H9 (cell line): Measurements from ENCODE around the gene ORC2. TPM values are rescaled to one million over a fixed set of nuclear protein-coding genes. Genes with fewer than 3 reads are reported as not detected.

Experiments
- DNase-seq: peaks from one replicate; pipeline ENCODE4 v3.0.0-alpha.2; 2017
- H2AFZ ChIP-seq: one replicate; pipeline ENCODE4 v1.6.1; 2013; ENCODE audit warnings: mild to moderate bottlenecking, low read length, control low read depth, moderate library complexity
- H2AK5ac ChIP-seq: 2 replicates; pipeline ENCODE4 v1.6.1; 2013; ENCODE audit warnings: low read length, control low read depth, mixed read lengths; ENCODE audit not compliant: insufficient read length
- H2BK120ac ChIP-seq: one replicate; pipeline ENCODE4 v1.6.1; 2013; ENCODE audit warnings: low read depth, mild to moderate bottlenecking, low read length, control low read depth, inconsistent platforms; ENCODE audit not compliant: poor library complexity, severe bottlenecking
- H2BK12ac ChIP-seq: 2 replicates; pipeline ENCODE4 v1.6.1; 2013; ENCODE audit warnings: low read length, control low read depth, mixed read lengths, low read depth; ENCODE audit not compliant: insufficient read length
- H2BK15ac ChIP-seq: 2 replicates; pipeline ENCODE4 v1.6.1; 2013; ENCODE audit warnings: low read depth, low read length, control low read depth
- H2BK20ac ChIP-seq: one replicate; pipeline ENCODE4 v1.6.1; 2013; ENCODE audit warnings: low read depth, mild to moderate bottlenecking, low read length, control low read depth, inconsistent platforms; ENCODE audit not compliant: poor library complexity, severe bottlenecking
- H2BK5ac ChIP-seq: 2 replicates; pipeline ENCODE4 v1.6.1; 2013; ENCODE audit warnings: low read length, control low read depth, mixed read lengths; ENCODE audit not compliant: insufficient read length
- H3K14ac ChIP-seq: 2 replicates; pipeline ENCODE4 v1.6.1; 2013; ENCODE audit warnings: low read length, control low read depth; ENCODE audit not compliant: insufficient read depth
- H3K18ac ChIP-seq: 2 replicates; pipeline ENCODE4 v1.6.1; 2013; ENCODE audit warnings: low read depth, mild to moderate bottlenecking, mixed read lengths, low read length, control low read depth; ENCODE audit not compliant: insufficient read length
- H3K23ac ChIP-seq: 2 replicates; pipeline ENCODE4 v1.6.1; 2013; ENCODE audit warnings: low read length, control low read depth, mixed read lengths, low read depth; ENCODE audit not compliant: insufficient read length
- H3K23me2 ChIP-seq: 2 replicates; pipeline ENCODE4 v1.6.1; 2013; ENCODE audit warnings: low read depth, mild to moderate bottlenecking, mixed read lengths, low read length, control low read depth; ENCODE audit not compliant: insufficient read length, poor library complexity, severe bottlenecking
- H3K27ac ChIP-seq: 2 replicates; pipeline ENCODE4 v1.5.1; 2013; ENCODE audit warnings: low read length, control low read depth, mixed read lengths, low read depth; ENCODE audit not compliant: insufficient read length
- H3K27me3 ChIP-seq: 2 replicates; pipeline ENCODE4 v1.6.1; 2013; ENCODE audit warnings: low read length, control low read depth, inconsistent platforms; ENCODE audit not compliant: insufficient read depth
- H3K4ac ChIP-seq: 2 replicates; pipeline ENCODE4 v1.6.1; 2013; ENCODE audit warnings: low read depth, mild to moderate bottlenecking, control low read depth, inconsistent platforms, low read length, moderate library complexity
- H3K4me1 ChIP-seq: 2 replicates; pipeline ENCODE4 v1.6.1; 2013; ENCODE audit warnings: low read length, control low read depth, inconsistent platforms; ENCODE audit not compliant: insufficient read depth
- H3K4me2 ChIP-seq: 2 replicates; pipeline ENCODE4 v1.6.1; 2013; ENCODE audit warnings: low read length, control low read depth, mixed read lengths; ENCODE audit not compliant: insufficient read length, insufficient read depth
- H3K56ac ChIP-seq: 2 replicates; pipeline ENCODE4 v1.6.1; 2013; ENCODE audit warnings: low read depth, mild to moderate bottlenecking, mixed read lengths, low read length, control low read depth; ENCODE audit not compliant: insufficient read length
- H3K79me1 ChIP-seq: 2 replicates; pipeline ENCODE4 v1.6.1; 2013; ENCODE audit warnings: low read depth, mild to moderate bottlenecking, moderate library complexity, low read length, control low read depth, inconsistent platforms; ENCODE audit not compliant: insufficient read depth, poor library complexity, severe bottlenecking
- H3K79me2 ChIP-seq: 2 replicates; pipeline ENCODE4 v1.6.1; 2013; ENCODE audit warnings: low read length, control low read depth, inconsistent platforms; ENCODE audit not compliant: insufficient read depth
- H3K9ac ChIP-seq: 2 replicates; pipeline ENCODE4 v1.6.1; 2013; ENCODE audit warnings: low read length, control low read depth, mixed read lengths; ENCODE audit not compliant: insufficient read length; ENCODE audit errors: extremely low read depth
- H3K9me3 ChIP-seq: one replicate; pipeline ENCODE4 v1.6.1; 2013; ENCODE audit warnings: low read depth, low read length, inconsistent platforms; ENCODE audit not compliant: control insufficient read depth
- H3T11ph ChIP-seq: one replicate; pipeline ENCODE4 v1.6.1; 2013; ENCODE audit warnings: mild to moderate bottlenecking, low read length, control low read depth, inconsistent platforms
- H4K20me1 ChIP-seq: one replicate; pipeline ENCODE4 v1.6.1; 2013; ENCODE audit not compliant: control insufficient read depth, insufficient read length, insufficient read depth
- H4K5ac ChIP-seq: 2 replicates; pipeline ENCODE4 v1.6.1; 2013; ENCODE audit warnings: low read depth, mild to moderate bottlenecking, mixed read lengths, low read length, control low read depth; ENCODE audit not compliant: insufficient read length
- H4K8ac ChIP-seq: replicated peaks from 2 replicates; pipeline ENCODE4 v1.6.1; 2013; ENCODE audit warnings: low read length, control low read depth, mixed read lengths, low read depth; ENCODE audit not compliant: insufficient read length
- H4K91ac ChIP-seq: 2 replicates; pipeline ENCODE4 v1.6.1; 2013; ENCODE audit warnings: low read depth, mild to moderate bottlenecking, moderate library complexity, mixed read lengths, low read length, control low read depth; ENCODE audit not compliant: insufficient read length
- H3K27ac Mint-ChIP-seq, 3 experiments: 2 replicates in 2 of 3; 3 replicates in 1 of 3; pipeline ENCODE4 v1.8.0; 2020 to 2021; ENCODE audit warnings: mixed read lengths in 3 of 3, mild to moderate bottlenecking in 1 of 3, moderate library complexity in 1 of 3
- H3K27me3 Mint-ChIP-seq: 2 replicates; pipeline ENCODE4 v1.8.0; 2021; ENCODE audit warnings: low read depth, mild to moderate bottlenecking, moderate library complexity, mixed read lengths
- H3K36me3 Mint-ChIP-seq, 3 experiments: 2 replicates in 2 of 3; 3 replicates in 1 of 3; pipeline ENCODE4 v1.8.0; 2020 to 2021; ENCODE audit warnings: low read depth in 3 of 3, mixed read lengths in 3 of 3; ENCODE audit not compliant: insufficient read depth in 1 of 3
- H3K4me1 Mint-ChIP-seq, 2 experiments: 2 replicates each; pipeline ENCODE4 v1.8.0; 2020; ENCODE audit warnings: mixed read lengths in 2 of 2
- H3K4me3 Mint-ChIP-seq, 2 experiments: 2 replicates in 1 of 2; 3 replicates in 1 of 2; pipeline ENCODE4 v1.8.0; 2020 to 2021; ENCODE audit warnings: mild to moderate bottlenecking in 2 of 2, mixed read lengths in 2 of 2, moderate library complexity in 1 of 2
- H3K9me3 Mint-ChIP-seq, 2 experiments: 2 replicates in 1 of 2; 3 replicates in 1 of 2; pipeline ENCODE4 v1.8.0; 2020; ENCODE audit warnings: mild to moderate bottlenecking in 2 of 2, mixed read lengths in 2 of 2, moderate library complexity in 1 of 2
- WGBS: extraction: QIAGEN DNeasy Blood & Tissue Kit; methylation state at CpG from one replicate; pipeline ENCODE4 v1.1.7; 2013; ENCODE audit warnings: missing lambda C conversion rate, low lambda C conversion rate, mixed read lengths; ENCODE audit not compliant: insufficient read length; ENCODE audit errors: extremely low coverage; 5-methylcytosine and 5-hydroxymethylcytosine counted together
- total RNA-seq: library from RNA; stranded (reverse); gene quantifications from 2 replicates; pipeline ENCODE4 v1.2.1, GENCODE V29; 2021
- TF ChIP-seq, protein P1 (sequence below): fragments of 200-600 bp; sonication (generic); conservative IDR thresholded peaks from 3 replicates; pipeline ENCODE4 v1.8.0; 2021; ENCODE audit warnings: antibody characterized with exemption, mild to moderate bottlenecking

Gene ORC2
- total RNA-seq, 1 experiment from 2014 or later, result 65.2 TPM

DNA sequence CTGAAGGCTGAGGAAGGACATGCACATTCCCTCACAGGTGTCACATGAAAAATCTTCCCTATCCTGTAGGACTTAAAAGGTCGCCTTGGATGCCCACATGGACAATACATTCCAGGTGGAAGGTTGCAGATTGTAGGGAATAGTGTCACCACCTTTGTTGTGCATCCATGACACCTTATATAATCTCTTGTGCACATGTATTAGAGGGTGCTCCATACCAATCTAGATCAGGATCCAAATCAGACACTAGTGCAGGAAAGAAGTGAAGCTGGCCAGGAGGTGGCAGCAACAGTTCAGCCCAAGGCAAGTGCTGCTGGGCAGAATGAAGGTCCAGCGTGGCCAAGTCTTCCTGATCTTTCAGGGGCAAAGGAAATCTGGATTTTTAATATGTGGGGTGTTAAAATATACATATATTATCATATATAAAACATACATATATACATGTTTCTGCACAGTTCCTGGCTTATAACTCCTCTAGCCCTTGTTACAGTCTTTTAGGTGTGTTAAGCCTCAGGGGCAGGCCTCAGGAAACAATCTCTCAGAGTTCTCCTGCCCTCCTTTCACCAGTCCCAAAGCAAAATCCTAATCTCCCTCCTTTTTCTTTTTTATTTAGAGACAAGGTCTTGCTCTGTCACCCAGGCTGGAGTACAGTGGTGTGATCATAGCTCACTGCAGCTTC lies 57.7 kb downstream of the ORC2 start:
- Histone ChIP-seq H3K4me2 (no peak overlapping the region), H4K20me1 (no peaks in the 10 kb centered on the region), H4K5ac (no peak overlapping the region), H3K79me2 (no peaks in the 10 kb centered on the region), H3K23ac (no peak overlapping the region), H3K23me2 (no peaks in the 10 kb centered on the region), H3K4ac (no peak overlapping the region), H2BK5ac (no peak overlapping the region), H3K9ac (no peak overlapping the region), H3K79me1 (no peaks in the 10 kb centered on the region), H3K14ac (no peak overlapping the region), H2AFZ (no peak overlapping the region), H3K27me3 (no peaks in the 10 kb centered on the region), H2BK20ac (no peak overlapping the region), H2BK120ac (no peak overlapping the region), H2AK5ac (no peak overlapping the region), H2BK12ac (no peak overlapping the region), H3T11ph (no peak overlapping the region), H3K4me1 (no peaks in the 10 kb centered on the region), H3K56ac (no peak overlapping the region), H3K18ac (no peak overlapping the region), H4K8ac (no peak overlapping the region), H3K9me3 (no peaks in the 10 kb centered on the region), H4K91ac (no peak overlapping the region), H3K27ac (no peak overlapping the region), H2BK15ac (no peak overlapping the region)
- DNase-seq, result peak; percentile 65
- H3K36me3 Mint-ChIP-seq, result peaks cover 20 to 51% (median 34%) of the 10 kb centered on the region in 3 experiments; a peak in 6 of 7 replicates
- H3K27me3 Mint-ChIP-seq, result no peaks in the 10 kb centered on the region
- no peak overlapping the region; a peak in 1 of 7 replicates for H3K27ac Mint-ChIP-seq
- TF ChIP-seq, protein P1, sequence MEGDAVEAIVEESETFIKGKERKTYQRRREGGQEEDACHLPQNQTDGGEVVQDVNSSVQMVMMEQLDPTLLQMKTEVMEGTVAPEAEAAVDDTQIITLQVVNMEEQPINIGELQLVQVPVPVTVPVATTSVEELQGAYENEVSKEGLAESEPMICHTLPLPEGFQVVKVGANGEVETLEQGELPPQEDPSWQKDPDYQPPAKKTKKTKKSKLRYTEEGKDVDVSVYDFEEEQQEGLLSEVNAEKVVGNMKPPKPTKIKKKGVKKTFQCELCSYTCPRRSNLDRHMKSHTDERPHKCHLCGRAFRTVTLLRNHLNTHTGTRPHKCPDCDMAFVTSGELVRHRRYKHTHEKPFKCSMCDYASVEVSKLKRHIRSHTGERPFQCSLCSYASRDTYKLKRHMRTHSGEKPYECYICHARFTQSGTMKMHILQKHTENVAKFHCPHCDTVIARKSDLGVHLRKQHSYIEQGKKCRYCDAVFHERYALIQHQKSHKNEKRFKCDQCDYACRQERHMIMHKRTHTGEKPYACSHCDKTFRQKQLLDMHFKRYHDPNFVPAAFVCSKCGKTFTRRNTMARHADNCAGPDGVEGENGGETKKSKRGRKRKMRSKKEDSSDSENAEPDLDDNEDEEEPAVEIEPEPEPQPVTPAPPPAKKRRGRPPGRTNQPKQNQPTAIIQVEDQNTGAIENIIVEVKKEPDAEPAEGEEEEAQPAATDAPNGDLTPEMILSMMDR, result peak; percentile 78
- no peaks in the 10 kb centered on the region for H3K9me3 Mint-ChIP-seq
- no peak overlapping the region for H3K4me3 Mint-ChIP-seq
- H3K4me1 Mint-ChIP-seq, result no peaks in the 10 kb centered on the region; a peak in 1 of 4 replicates
- no CpG with 5 or more reads among the region's 2 CpGs for whole genome bisulfite sequencing
